GM10266 (cell line): ENCODE measurements around the gene NACC2.

Experiments
- DNase-seq: peaks from one replicate; pipeline ENCODE4 v3.0.0; 2012; ENCODE audit errors: extremely low spot score
- TF ChIP-seq, protein P1 (sequence below): IDR thresholded peaks from 2 replicates; pipeline ENCODE4 v1.5.1; 2012; ENCODE audit warnings: mild to moderate bottlenecking, low read depth; ENCODE audit not compliant: control insufficient read depth, insufficient read depth; ENCODE audit errors: missing control alignments

The NACC2 gene

DNA sequence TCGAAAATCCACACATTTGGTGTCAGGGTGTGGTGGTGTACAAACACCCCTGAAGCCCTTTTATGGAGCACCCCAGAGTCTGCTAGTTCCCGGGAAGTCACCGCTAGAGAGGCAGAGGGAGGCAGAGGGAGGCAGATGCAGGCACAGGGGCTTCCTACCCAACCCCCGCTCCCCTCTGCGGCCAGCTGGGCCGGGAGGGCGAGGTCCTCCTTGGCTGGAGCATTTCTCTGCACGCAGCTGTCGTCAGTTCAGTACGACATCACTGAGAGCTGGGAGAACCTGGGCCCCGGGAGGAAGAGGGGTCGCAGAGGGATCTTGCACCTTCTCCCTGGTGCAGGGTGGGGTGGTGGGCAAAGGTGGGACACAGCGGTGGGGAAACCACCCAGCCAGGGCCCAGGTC lies 118.1 kb downstream of the NACC2 start:
- TF ChIP-seq, protein P1, sequence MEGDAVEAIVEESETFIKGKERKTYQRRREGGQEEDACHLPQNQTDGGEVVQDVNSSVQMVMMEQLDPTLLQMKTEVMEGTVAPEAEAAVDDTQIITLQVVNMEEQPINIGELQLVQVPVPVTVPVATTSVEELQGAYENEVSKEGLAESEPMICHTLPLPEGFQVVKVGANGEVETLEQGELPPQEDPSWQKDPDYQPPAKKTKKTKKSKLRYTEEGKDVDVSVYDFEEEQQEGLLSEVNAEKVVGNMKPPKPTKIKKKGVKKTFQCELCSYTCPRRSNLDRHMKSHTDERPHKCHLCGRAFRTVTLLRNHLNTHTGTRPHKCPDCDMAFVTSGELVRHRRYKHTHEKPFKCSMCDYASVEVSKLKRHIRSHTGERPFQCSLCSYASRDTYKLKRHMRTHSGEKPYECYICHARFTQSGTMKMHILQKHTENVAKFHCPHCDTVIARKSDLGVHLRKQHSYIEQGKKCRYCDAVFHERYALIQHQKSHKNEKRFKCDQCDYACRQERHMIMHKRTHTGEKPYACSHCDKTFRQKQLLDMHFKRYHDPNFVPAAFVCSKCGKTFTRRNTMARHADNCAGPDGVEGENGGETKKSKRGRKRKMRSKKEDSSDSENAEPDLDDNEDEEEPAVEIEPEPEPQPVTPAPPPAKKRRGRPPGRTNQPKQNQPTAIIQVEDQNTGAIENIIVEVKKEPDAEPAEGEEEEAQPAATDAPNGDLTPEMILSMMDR, result no peak
- DNase-seq, result no peak

DNA sequence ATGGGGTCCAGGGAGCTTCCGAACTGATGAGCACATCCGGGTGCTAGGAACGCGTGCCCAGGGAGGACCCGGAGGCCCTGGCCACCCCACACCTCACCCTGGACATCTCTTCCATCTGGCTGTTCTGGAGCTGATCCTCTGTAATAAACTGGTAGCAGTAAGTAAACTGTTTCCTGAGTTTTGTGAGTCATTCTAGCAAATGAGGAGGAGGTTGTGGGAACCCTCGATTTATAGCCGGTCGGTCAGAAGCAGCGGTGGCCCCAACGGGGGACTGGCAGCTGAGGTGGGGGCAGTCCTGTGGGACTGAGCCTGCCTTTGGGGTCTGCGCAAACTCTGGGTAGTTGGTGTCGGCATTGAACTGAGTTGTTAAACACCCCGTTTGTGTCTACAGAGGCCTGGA lies 118.6 kb downstream of the NACC2 start:
- DNase-seq, result no peak
- TF ChIP-seq, protein P1, result no peak

DNA sequence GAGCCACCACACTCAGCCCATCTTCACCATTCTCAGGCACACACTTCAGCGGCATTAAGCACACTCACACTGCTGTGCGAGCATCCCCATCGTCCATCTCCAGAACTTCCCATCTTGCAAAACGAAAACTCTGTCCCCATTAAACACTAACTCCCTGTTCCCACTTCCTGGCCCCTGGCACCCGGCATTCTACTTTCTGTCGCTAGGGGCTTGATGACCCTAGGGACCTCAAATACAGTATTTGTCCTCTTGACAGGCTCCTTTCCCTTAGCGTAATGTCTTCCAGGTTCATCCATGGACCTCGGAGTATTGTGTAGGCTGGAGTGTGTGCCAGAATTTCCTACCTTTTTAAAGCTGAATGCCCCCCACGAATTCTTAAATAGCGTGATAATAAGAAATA lies 119.3 kb downstream of the NACC2 start:
- TF ChIP-seq, protein P1, result no peak
- DNase-seq, result no peak

DNA sequence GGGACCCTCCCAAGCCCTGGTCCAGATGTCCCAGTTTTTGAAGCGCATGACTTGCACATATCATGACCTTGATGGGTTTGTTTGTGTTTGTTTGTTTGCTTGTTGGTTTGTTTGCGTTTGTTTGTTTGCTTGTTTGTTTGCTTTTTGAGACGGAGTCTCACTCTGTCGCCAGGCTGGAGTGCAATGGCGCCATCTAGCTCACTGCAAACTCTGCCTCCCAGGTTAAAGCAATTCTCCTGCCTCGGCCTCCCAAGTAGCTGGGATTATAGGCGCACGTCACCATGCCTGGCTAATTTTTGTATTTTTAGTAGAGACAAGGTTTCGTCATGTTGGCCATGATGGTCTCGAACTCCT lies 120.9 kb downstream of the NACC2 start:
- no peak for DNase-seq

DNA sequence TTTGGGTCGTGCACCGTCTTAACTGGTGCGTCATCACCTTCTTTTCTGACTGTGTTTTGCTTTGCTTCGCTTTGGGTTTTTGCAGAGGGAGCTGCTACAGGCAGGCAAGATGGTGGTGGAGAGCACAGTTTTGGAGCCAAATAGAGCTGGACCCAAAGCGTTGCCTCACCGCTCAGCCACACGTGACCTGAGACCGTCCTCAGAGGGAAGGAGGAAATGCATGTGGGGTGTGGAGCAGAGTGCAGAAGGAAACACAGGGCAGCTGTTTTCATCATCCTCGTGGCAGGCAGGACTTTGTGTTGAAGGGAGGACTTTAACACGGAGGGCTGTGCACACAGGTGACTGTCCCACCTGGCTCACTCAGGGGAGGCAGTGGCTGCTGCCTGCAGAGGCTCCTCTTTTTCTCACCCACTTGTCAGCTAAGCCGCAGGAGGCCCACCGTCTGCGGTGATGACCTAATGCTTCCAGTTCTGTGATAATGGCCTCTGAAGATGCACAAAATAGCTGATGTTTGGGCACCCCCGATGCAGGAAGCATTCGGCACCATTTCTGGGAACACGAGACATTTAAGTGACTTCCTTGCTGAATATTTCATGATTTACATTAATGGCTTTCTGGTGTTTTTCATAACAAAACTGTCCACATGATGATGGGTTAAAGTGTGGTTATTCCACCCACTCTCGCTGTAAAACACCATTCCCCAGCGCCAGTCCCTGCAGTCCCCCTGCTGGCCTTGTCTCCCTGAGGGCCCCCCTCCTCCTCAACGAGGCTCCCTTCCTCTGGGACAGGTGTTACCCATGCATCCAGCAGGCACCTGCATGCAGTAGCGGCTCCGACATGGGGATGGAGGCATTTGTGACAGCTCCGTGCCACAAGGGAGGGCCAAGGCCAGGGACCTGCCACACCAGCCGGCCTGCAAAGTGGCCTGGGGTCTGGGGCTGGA lies 121.5 kb downstream of the NACC2 start:
- no peak for DNase-seq
- TF ChIP-seq, protein P1, result no peak

More for the DNA sequence above, 120.9 kb downstream of the NACC2 start:
- TF ChIP-seq, protein P1, result no peak

DNA sequence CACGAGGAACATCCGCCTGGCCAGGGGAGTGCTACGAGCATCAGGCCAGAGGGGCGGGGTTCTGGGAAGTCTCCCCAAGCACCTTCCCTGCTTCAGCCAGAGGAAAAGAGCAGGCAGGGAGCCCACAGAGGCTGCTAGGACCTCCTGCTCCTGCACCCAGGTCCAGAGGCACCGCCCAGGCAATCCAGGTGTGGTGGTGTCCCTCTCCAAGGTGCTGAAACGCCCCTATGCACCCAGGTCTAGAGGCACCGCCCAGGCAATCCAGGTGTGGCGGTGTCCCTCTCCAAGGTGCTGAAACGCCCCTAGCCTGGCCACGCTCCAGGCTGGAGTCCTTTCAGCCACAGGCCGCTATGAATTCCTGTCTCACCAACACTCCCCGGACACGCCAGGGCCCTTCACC lies 123.2 kb downstream of the NACC2 start:
- TF ChIP-seq, protein P1, result no peak
- no peak for DNase-seq

DNA sequence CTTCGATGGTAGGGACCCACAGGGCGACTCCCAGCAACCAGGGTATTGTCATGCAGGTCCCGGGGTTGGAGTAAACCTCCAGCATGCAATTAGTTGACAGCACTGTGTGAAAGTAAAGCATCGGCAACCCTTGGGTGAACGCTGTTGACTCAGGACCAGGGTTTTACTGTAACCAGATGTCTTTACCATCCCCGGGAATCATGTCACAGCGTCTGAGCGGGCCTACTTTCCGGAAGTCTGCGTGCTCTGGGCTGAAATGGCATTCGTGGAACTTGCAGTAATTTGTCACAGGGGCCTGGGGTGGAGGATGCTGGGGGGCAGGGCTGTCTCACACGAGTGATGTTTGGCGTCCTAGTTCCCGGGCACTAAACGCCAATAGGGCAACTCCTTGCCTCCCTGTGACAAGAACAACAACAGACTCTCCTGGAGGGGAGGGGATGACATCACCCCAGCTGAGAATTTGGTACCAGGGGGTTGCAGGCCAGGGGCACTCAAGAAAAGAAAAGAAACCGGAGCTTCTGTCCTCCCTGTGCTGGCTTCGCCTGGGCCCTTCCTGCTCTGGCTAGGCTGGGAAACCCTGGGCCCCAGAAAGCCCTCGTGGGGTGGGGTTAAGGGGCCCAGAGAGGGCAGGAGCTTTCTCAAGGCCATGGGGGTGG lies 123.8 kb downstream of the NACC2 start:
- no peak for DNase-seq
- TF ChIP-seq, protein P1, result no peak
